BLaER1 treated with 17β-estradiol and CSF1 and Interleukin-3, amounts not matched to agents 10 nM and 100 nM (cell line): ENCODE measurements around the gene TEX44.
A peak's percentile ranks its signal among the peaks of the same experiment; 100 is the strongest.
"Not testable (repeated sequence)": the region's sequence is repeated elsewhere in the genome, so short reads cannot be mapped to it uniquely, and the experiment has no call there.

Experiments
- H3K27ac ChIP-seq, 11 experiments: shearing (Covaris generic); formaldehyde crosslinking; 2 replicates each; pipeline ENCODE4 v1.8.1; 2022
- H3K27me3 ChIP-seq, 11 experiments: shearing (Covaris generic); formaldehyde crosslinking; 2 replicates each; pipeline ENCODE4 v1.8.1; 2022
- H3K36me3 ChIP-seq, 11 experiments: shearing (Covaris generic); formaldehyde crosslinking; 2 replicates each; pipeline ENCODE4 v1.8.1; 2022
- H3K4me1 ChIP-seq, 10 experiments: shearing (Covaris generic); formaldehyde crosslinking; 2 replicates each; pipeline ENCODE4 v1.8.1; 2022
- H3K4me2 ChIP-seq, 11 experiments: shearing (Covaris generic); formaldehyde crosslinking; 2 replicates each; pipeline ENCODE4 v1.8.1; 2022
- H3K4me3 ChIP-seq, 10 experiments: shearing (Covaris generic); formaldehyde crosslinking; 2 replicates each; pipeline ENCODE4 v1.8.1; 2022
- H3K9ac ChIP-seq, 11 experiments: shearing (Covaris generic); formaldehyde crosslinking; 2 replicates each; pipeline ENCODE4 v1.8.1; 2022
- H3K9me3 ChIP-seq, 11 experiments: shearing (Covaris generic); formaldehyde crosslinking; replicated peaks in 1 of 11; 2 replicates each; pipeline ENCODE4 v1.8.1; 2022
- H4K20me1 ChIP-seq, 11 experiments: shearing (Covaris generic); formaldehyde crosslinking; 2 replicates each; pipeline ENCODE4 v1.8.1; 2022
- Cebpa-rat ChIP-seq, 11 experiments: shearing (Covaris generic); IDR thresholded peaks; 2 replicates each; pipeline ENCODE4 v1.8.1; 2022

TEX44 gene

GRCh38 chr2:231554327-231554726 is 38.3 kb upstream of the TEX44 start:
- H3K27ac ChIP-seq: peak overlapping the region in 10 of 11 experiments; percentile 5 to 87 (median 77); a peak in 18 of 22 replicates
- peak overlapping the region; percentile 89 to 100 (median 94) for H3K4me2 ChIP-seq
- peaks cover 28 to 31% (median 30%) of the 10 kb centered on the region in 11 experiments for H3K9me3 ChIP-seq
- peaks cover 0 to 9% (median 0%) of the 10 kb centered on the region in 11 experiments; a peak in 2 of 22 replicates for H4K20me1 ChIP-seq
- TF ChIP-seq Cebpa-rat (IDR thresholded peaks at IDR 0.05): no peak
- peak overlapping the region; percentile 2 to 81 (median 70); a peak in 19 of 22 replicates for H3K9ac ChIP-seq
- H3K27me3 ChIP-seq: peaks cover 0 to 71% (median 0%) of the 10 kb centered on the region in 11 experiments; a peak in 7 of 22 replicates
- peaks cover 0 to 6% (median 0%) of the 10 kb centered on the region in 11 experiments; a peak in 2 of 22 replicates for H3K36me3 ChIP-seq
- peaks cover 25 to 59% (median 50%) of the 10 kb centered on the region in 10 experiments for H3K4me1 ChIP-seq
- H3K4me3 ChIP-seq: peak overlapping the region; percentile 23 to 60 (median 52)

DNA sequence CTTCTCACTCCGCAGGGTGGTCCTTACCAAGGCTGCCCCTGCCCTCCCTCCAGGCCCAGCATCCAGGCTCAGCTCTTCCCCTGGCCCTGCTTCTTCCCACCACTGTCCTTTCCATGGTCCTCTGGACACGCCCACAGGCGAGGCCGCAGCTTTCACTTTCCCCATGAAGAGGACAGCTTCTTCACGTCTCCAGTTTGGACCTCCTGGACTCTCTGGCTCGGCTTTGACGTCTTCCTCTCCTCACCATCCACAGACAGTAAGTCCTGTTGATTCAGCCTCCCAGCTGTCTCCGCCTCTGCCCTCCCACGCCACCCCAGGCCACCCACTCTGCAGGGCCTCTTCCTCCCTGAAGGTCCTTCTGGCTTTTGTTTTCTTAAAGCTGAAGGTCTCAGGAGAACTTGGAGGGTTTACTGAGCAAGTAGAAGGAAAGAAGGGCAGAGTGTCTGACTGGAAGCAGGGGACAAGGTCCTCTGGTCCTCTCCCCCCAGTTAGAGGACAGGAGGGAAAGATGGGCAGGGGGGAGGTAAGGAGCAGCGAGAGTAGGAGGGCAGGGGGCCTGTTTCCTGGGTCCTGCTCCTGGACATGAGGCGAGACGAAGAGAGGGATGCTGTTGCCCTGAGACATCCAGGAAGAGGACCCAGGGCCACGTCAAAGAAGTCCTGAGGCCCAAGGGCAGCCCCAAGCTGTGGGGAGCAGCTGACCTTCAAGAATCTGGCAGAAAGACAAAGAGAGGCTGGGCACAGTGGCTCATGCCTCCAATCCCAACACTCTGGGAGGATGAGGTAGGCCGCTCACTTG is 37.7 kb upstream of the TEX44 start:
- Histone ChIP-seq H3K4me1 (peaks cover 25 to 53% (median 45%) of the 10 kb centered on the region in 10 experiments), H3K9ac (peak overlapping the region; percentile 2 to 81 (median 70); a peak in 19 of 22 replicates), H3K27ac (peak overlapping the region in 10 of 11 experiments; percentile 5 to 87 (median 77); a peak in 19 of 22 replicates), H3K27me3 (peaks cover 0 to 65% (median 0%) of the 10 kb centered on the region in 11 experiments; a peak in 6 of 22 replicates), H3K9me3 (peaks cover 28 to 31% (median 30%) of the 10 kb centered on the region in 11 experiments), H3K4me2 (peak overlapping the region; percentile 89 to 100 (median 94)), H3K4me3 (peak overlapping the region; percentile 23 to 60 (median 52)), H4K20me1 (peaks cover 0 to 9% (median 0%) of the 10 kb centered on the region in 11 experiments; a peak in 2 of 22 replicates), H3K36me3 (peaks cover 0 to 6% (median 0%) of the 10 kb centered on the region in 11 experiments; a peak in 2 of 22 replicates)
- no peak for TF ChIP-seq Cebpa-rat (IDR thresholded peaks at IDR 0.05)

DNA sequence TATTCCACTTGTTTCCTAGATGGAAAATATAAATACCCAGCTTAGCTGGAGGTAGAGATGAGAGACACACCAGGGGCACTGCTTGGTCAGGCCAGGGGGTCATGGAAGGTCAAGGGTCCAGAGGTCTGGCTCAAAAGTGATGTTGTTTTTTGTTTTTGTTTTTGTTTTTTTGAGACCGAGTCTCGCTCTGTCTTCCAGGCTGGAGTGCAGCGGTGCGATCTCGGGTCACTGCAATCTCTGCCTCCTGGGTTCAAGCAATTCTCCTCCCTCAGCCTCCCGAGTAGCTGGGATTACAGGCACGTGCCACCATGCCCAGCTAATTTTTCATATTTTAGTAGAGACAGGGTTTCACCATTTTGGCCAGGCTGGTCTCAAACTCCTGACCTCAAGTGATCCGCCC is 36.2 kb upstream of the TEX44 start:
- H3K9me3 ChIP-seq: peaks cover 20 to 23% (median 21%) of the 10 kb centered on the region in 11 experiments
- H3K27me3 ChIP-seq: peaks cover 0 to 51% (median 0%) of the 10 kb centered on the region in 11 experiments; a peak in 5 of 22 replicates
- H4K20me1 ChIP-seq, H3K4me3 ChIP-seq, H3K36me3 ChIP-seq: not testable (repeated sequence)
- H3K9ac ChIP-seq: peak overlapping the region in 2 of 11 experiments; percentile 8 to 28; a peak in 2 of 22 replicates
- peaks cover 25 to 51% (median 41%) of the 10 kb centered on the region in 10 experiments for H3K4me1 ChIP-seq
- peak overlapping the region in 8 of 11 experiments; percentile 67 to 100 (median 84); a peak in 12 of 22 replicates for H3K4me2 ChIP-seq
- H3K27ac ChIP-seq: peak overlapping the region in 1 of 11 experiments; percentile 69; a peak in 1 of 22 replicates

GRCh38 chr2:231556981-231557380 is 35.7 kb upstream of the TEX44 start:
- H3K4me1 ChIP-seq: peaks cover 25 to 51% (median 41%) of the 10 kb centered on the region in 10 experiments
- TF ChIP-seq Cebpa-rat (IDR thresholded peaks at IDR 0.05): no peak
- peak overlapping the region in 5 of 11 experiments; percentile 58 to 71 (median 65); a peak in 9 of 22 replicates for H3K9ac ChIP-seq

DNA sequence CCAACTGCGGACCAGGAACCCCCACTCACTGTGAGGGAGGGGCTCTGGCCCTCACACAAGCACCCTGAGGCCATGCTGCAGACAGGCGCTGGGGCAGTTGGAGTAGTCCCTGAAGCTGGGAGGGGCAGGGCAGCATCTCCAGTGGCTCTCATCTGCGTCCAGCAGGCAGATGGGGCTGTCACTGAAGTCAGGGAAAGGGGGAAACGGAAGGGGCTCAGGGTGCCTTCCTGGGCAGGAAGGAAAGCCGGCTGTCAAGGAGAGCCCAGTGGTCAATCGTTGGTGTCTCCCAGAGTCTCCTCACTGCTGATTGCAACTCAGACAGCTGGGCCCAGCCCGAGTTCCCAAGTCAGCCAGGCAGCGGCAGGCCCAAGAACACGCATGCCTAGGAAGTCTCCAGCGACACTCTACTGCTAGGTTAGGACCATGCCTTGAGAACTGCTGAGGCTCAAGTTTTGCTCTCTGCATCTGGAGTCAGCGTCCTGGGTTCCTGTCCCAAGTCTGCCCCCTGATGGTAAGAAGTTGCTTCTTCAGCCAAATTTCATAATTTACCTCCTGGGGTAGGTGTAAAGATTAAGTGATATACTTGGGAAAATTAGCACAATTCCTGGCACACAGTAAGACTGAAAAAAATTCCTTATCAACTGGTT is 35.0 kb upstream of the TEX44 start:
- TF ChIP-seq Cebpa-rat (IDR thresholded peaks at IDR 0.05): no peak
- H3K4me1 ChIP-seq: peaks cover 25 to 51% (median 41%) of the 10 kb centered on the region in 10 experiments
- peaks cover 8 to 11% (median 9%) of the 10 kb centered on the region in 11 experiments for H3K9me3 ChIP-seq
- peak overlapping the region in 8 of 11 experiments; percentile 33 to 71 (median 61); a peak in 15 of 22 replicates for H3K9ac ChIP-seq
- H3K27ac ChIP-seq: peak overlapping the region in 9 of 11 experiments; percentile 4 to 70 (median 60); a peak in 16 of 22 replicates
- H3K4me3 ChIP-seq: 0 out of 20 replicates have a peak overlapping the region, but pooled peaks of 2 of the 10 experiments have one; percentile 7
- 0 out of 22 replicates have a peak, but pooled peaks cover 0 to under 1% (median 0%) of the 10 kb centered on the region in 11 experiments for H3K36me3 ChIP-seq
- H3K27me3 ChIP-seq: peaks cover 0 to 45% (median 0%) of the 10 kb centered on the region in 11 experiments; a peak in 5 of 22 replicates
- peak overlapping the region; percentile 64 to 100 (median 82) for H3K4me2 ChIP-seq
- peaks cover 0 to 9% (median 0%) of the 10 kb centered on the region in 11 experiments; a peak in 2 of 22 replicates for H4K20me1 ChIP-seq

More at GRCh38 chr2:231556981-231557380, 35.7 kb upstream of the TEX44 start:
- peaks cover 0 to 49% (median 0%) of the 10 kb centered on the region in 11 experiments; a peak in 5 of 22 replicates for H3K27me3 ChIP-seq
- H3K27ac ChIP-seq: peak overlapping the region in 7 of 11 experiments; percentile 29 to 70 (median 66); a peak in 11 of 22 replicates
- H3K4me3 ChIP-seq: no peak overlapping the region
- peaks cover 0 to 9% (median 0%) of the 10 kb centered on the region in 11 experiments; a peak in 2 of 22 replicates for H4K20me1 ChIP-seq
- peak overlapping the region in 10 of 11 experiments; percentile 66 to 100 (median 82); a peak in 20 of 22 replicates for H3K4me2 ChIP-seq
- peaks cover 0 to 6% (median 0%) of the 10 kb centered on the region in 11 experiments; a peak in 1 of 22 replicates for H3K36me3 ChIP-seq
- H3K9me3 ChIP-seq: peaks cover 15 to 18% (median 16%) of the 10 kb centered on the region in 11 experiments

DNA sequence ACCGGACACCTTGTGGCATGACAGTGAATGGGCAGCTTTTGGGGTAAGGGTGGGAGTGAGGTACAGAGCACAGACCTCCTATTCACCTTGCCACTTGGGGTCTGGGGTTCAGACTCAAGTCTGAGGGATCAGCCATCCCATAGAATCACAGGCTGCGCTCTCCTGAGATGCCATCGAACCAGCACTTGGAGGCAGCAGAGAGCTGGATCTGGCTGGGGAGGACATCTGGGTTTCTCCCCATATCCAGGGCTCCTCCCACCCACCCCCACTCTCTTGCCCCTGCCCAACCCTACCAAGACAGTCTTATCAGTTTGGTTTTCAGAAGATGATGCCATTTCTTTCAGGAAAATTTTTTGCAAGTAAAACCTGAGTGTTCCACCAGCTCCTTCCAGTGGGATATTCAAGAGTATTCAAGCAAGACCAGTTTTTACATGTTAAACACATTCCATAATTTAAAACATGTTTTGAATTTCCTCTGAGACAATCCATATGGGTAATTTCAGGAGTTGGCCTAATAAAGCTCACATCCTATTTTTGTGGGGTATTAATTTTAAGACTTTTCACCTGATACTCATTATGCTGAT is 29.2 kb upstream of the TEX44 start:
- no peak for TF ChIP-seq Cebpa-rat (IDR thresholded peaks at IDR 0.05)
- Histone ChIP-seq H3K27me3 (no peaks in the 10 kb centered on the region), H3K9me3 (peaks cover 0 to 12% (median 0%) of the 10 kb centered on the region in 11 experiments; a peak in 4 of 22 replicates), H4K20me1 (no peaks in the 10 kb centered on the region), H3K36me3 (no peaks in the 10 kb centered on the region), H3K9ac (no peak overlapping the region), H3K27ac (no peak overlapping the region), H3K4me1 (peaks cover 5 to 13% (median 6%) of the 10 kb centered on the region in 10 experiments; a peak in 18 of 20 replicates), H3K4me3 (no peak overlapping the region), H3K4me2 (no peak overlapping the region)

GRCh38 chr2:231565887-231566594 is 26.6 kb upstream of the TEX44 start:
- Histone ChIP-seq H3K4me3 (no peak overlapping the region), H3K36me3 (no peaks in the 10 kb centered on the region)

More at GRCh38 chr2:231565887-231566594, 26.6 kb upstream of the TEX44 start:
- no peak for TF ChIP-seq Cebpa-rat (IDR thresholded peaks at IDR 0.05)
- no peak overlapping the region for H3K4me2 ChIP-seq
- H4K20me1 ChIP-seq: no peaks in the 10 kb centered on the region
- no peaks in the 10 kb centered on the region for H3K27me3 ChIP-seq
- H3K4me1 ChIP-seq: peaks cover 11 to 23% (median 16%) of the 10 kb centered on the region in 10 experiments; a peak in 18 of 20 replicates
- no peak overlapping the region for H3K27ac ChIP-seq
- peaks cover 0 to 17% (median 0%) of the 10 kb centered on the region in 11 experiments; a peak in 4 of 22 replicates for H3K9me3 ChIP-seq
- H3K9ac ChIP-seq: no peak overlapping the region
